Measurements from ENCODE around the gene RUFY3. TPM values are rescaled to one million over a fixed set of nuclear protein-coding genes. Genes with fewer than 3 reads are reported as not detected.

Gene RUFY3
- total RNA-seq, 1 experiment from 2014 or later, result 32.9 TPM

- H3K27ac ChIP-seq (ENCODE audit: low read depth, low read length), result no peak overlapping the region
- no peak overlapping the region for H3K4me2 ChIP-seq (ENCODE audit: low read length)
- no peaks in the 10 kb centered on the region for H3K9me2 ChIP-seq (ENCODE audit: insufficient read depth)
- H3K36me3 ChIP-seq (ENCODE audit: control insufficient read depth in 1 of 2, insufficient read depth in 2 of 2, low read length in 2 of 2), result no peaks in the 10 kb centered on the region
- DNase-seq (ENCODE audit: low read depth, low spot score) (no peak), ATAC-seq (no peak)
- H3K4me1 ChIP-seq (ENCODE audit: control insufficient read depth in 1 of 2, insufficient read depth in 2 of 2, low read length in 2 of 2), result peaks cover 10 to 12% of the 10 kb centered on the region in 2 experiments; a peak in 3 of 4 replicates
- BruUV-seq (replicated peaks), result no TSS peak
- H3K9ac ChIP-seq (ENCODE audit: low read length), result no peak overlapping the region
- H4K20me1 ChIP-seq (ENCODE audit: insufficient read depth), result no peaks in the 10 kb centered on the region
- H3K4me3 ChIP-seq (replicated peaks in 1 of 2; ENCODE audit: low read depth in 1 of 2, low read length in 2 of 2), result no peak overlapping the region
- no peaks in the 10 kb centered on the region for H3K27me3 ChIP-seq (ENCODE audit: insufficient read depth, low read length)
- no peak overlapping the region for H2AFZ ChIP-seq (ENCODE audit: low read depth, low read length, poor library complexity, severe bottlenecking)
- peaks cover 57% of the 10 kb centered on the region for H3K79me2 ChIP-seq (ENCODE audit: insufficient read depth, low read length)
- TF ChIP-seq EGR1 (IDR thresholded peaks at IDR 0.05; ENCODE audit: low read depth) (no peak), ZBTB33 (IDR thresholded peaks at IDR 0.05; ENCODE audit: extremely low read depth, insufficient replicate concordance, low read length) (no peak), YY1 (IDR thresholded peaks at IDR 0.05; ENCODE audit: extremely low read depth, insufficient replicate concordance, low read depth, low read length) (no peak), ELF1 (IDR thresholded peaks at IDR 0.05; ENCODE audit: borderline replicate concordance, low read depth) (no peak), ZNF274 (IDR thresholded peaks at IDR 0.05; ENCODE audit: low read depth, low read length) (no peak), CBX3 (IDR thresholded peaks at IDR 0.05; ENCODE audit: low read depth) (no peak), SRF (IDR thresholded peaks at IDR 0.05; ENCODE audit: low read depth) (no peak), ZFX (IDR thresholded peaks at IDR 0.05) (no peak), REST (IDR thresholded peaks at IDR 0.05; ENCODE audit: low read depth) (no peak), EZH2 (IDR thresholded peaks at IDR 0.05) (no peak), RAD21 (IDR thresholded peaks at IDR 0.05; ENCODE audit: low read depth) (no peak), SP1 (IDR thresholded peaks at IDR 0.05; ENCODE audit: low read depth) (no peak), ATF3 (IDR thresholded peaks at IDR 0.05) (no peak), SIN3A (IDR thresholded peaks at IDR 0.05; ENCODE audit: low read depth) (no peak), POLR2AphosphoS5 (IDR thresholded peaks at IDR 0.05; ENCODE audit: low read depth, low read length) (no peak), MAX (IDR thresholded peaks at IDR 0.05) (no peak), JUND (IDR thresholded peaks at IDR 0.05) (no peak), CEBPB (IDR thresholded peaks at IDR 0.05; ENCODE audit: low read depth) (no peak)
- H3K9me3 ChIP-seq (ENCODE audit: control insufficient read depth in 1 of 2, insufficient read depth in 1 of 2, low read depth in 1 of 2, low read length in 2 of 2), result no peaks in the 10 kb centered on the region
- ChIA-PET CTCF (no interaction called here), POLR2A (no interaction called here), RAD21 (ENCODE audit: low non-redundant PET in 1 of 2, low total read pairs in 2 of 2, uncharacterized antibody in 2 of 2, unreplicated experiment in 2 of 2) (no interaction called here)
- intact Hi-C loops (cut with micrococcal nuclease), result no loop called here
Measured at GRCh38 chr4:70709611-70710205, 12.1 kb upstream of the RUFY3 start.

Measured in HCT116 (cell line).